ENCODE measurements around the gene TMSB4Y.

The TMSB4Y gene

GRCh38 chrY:13703568-13703968 lies at the start of gene TMSB4Y:
TMSB4Y (plus strand) TSS chrY:13703899.
- peak; percentile 73 for DNase-seq (ENCODE audit: low spot score)

DNA sequence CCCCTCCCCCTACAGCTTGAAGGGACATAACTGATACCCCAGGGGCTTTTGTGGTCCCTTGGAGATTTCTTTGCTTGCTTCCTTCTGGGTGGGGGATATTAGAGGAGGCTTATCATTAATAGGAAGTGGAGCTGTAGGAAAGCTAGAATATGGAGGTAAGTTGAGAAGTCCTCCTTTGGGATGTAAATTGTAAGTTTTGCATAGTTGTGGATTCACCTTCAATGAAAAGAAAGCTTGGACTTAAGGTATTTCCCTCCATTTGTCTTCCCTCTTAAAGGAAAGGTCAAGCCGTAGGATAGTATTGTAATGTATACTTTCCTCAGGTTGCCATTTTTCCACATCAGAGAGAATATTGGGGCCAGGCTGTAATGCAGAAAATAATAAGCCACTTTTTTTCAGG lies 39.5 kb upstream of the TMSB4Y start:
- DNase-seq (ENCODE audit: low spot score): no peak

DNA sequence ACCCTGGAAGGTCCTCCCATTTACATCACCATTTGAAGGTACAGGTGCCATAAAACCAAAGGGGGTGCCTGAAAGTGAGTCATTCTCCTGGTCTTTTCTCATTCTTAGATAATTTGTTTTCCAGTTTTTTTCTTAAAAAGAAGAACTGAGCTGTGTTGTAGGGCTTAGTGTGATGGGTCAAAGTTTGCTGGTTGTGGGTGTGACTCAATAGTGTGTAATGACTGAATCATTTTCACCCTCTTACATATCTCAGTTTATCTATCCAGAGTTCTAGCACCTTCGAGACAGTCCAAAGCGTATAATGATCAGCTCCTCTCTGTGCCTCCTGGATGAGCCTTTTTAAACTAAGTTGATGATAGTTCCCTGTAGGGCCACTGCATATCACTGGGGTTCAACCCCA lies 32.6 kb upstream of the TMSB4Y start:
- DNase-seq (ENCODE audit: low spot score): no peak

GRCh38 chrY:13702276-13702675 lies 1.4 kb upstream of the TMSB4Y start:
- no peak for DNase-seq (ENCODE audit: low spot score)

DNA sequence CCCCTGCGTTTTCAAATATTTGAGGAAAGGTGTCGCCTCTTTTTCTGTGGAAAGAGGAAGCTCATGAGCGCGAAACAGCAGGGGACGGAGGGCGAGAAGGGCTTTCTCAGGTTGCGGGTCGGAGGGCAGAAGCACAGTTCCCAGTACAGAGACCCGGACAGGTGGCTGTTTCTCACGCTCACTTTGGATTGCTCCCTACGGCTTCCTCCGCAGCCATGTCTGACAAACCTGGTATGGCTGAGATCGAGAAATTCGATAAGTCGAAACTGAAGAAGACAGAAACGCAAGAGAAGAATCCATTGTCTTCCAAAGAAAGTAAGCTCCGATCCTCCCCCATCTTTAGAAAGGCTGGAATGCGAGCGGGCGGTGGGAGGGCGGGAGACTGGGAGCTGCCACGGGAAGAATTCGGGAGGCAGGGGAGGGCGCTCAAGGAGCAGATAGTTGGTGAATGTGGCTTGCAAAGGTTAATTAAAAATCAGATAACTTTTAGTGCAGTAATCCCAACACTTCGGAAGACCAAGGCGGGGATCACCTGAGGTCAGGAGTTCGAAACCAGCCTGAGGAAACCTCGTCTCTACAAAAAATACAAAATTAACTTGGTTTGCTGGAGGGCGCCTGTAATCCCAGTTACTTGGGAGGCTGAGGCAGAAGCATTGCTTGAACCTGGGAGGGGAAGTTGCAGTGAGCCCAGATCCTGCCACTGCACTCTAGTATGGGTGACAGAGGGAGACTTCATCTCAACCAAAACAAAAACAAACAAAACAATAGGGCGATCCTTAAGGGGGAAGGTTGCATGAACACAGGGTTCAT lies 627 bp downstream of the TMSB4Y start:
- DNase-seq (ENCODE audit: low spot score): peak; percentile 44

DNA sequence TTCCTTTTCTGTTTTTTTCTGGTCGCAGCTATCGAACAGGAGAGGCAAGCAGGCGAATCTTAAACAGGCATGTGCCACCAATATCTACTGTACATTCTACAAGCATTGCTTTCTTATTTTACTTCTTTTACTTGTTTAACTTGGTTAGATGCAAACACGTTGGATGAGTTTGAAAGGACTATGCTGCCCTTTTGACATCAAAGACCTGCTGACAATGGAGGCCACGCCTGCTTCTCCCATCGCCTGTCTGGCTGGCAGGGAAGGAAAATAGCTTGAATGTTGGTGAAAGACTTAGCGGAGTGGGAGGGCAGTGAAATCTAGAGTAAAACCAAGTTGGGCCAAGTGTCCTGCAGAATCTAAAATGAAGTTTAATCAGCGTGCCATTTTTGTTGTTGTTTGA lies 1.5 kb downstream of the TMSB4Y start:
- DNase-seq (ENCODE audit: low spot score): peak; percentile 7

DNA sequence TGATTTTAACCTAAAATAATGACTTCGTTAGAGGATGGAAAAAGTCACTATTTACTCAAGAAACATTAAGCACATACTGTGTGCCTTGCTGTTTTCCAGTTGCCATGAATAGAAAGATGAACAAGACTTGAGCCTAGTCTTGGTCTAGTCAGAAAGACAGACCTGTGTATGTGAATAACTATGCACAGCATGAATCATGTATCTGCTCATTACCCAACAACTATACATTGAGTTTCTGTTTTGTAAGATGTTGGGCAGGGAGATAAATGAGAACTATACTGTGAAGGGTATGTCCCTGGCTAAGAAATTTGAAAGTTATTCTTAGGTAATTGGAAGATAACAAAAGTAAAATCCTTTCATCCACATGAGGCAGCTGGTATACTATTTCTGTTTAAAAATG lies 4.3 kb downstream of the TMSB4Y start:
- no peak for DNase-seq (ENCODE audit: low spot score)

DNA sequence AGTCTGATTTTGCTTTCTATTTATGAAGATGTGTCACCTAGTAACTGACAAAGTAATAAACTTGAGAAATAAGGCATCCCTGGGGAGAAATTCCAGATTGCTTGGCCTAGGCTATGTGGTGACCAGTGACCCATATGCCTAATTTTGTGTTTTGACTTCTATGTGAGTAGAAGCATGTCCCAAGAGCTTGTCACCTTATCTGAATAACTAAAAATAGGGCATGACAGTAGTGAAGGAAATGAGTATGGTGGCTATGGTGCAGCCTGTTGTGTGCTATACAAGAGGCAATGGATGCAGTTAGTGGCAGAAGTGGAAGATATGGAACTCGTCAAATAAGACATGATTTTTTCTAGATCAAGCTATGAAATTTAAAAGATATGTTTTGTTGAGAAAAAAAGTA lies 15.3 kb downstream of the TMSB4Y start:
- DNase-seq (ENCODE audit: low spot score): no peak

DNA sequence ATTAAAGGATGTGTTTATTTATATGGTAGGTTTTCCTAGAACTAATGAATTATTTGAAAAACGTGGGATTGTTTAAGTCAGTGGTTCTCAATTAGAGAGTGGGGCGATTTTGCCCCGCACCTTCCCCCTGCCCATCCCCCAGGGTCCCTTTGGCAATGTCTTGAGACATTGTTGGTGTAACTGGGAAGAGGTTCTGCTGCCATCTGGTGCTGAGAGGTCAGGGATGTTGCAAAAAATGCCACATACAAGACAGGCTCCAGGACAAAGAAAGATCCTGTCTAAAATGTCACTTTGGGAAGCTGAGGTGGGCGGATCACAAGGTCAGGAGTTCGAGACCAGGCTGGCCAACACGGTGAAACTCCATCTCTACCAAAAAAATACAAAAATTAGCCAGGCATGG lies 25.8 kb downstream of the TMSB4Y start:
- peak; percentile 20 for DNase-seq (ENCODE audit: low spot score)

DNA sequence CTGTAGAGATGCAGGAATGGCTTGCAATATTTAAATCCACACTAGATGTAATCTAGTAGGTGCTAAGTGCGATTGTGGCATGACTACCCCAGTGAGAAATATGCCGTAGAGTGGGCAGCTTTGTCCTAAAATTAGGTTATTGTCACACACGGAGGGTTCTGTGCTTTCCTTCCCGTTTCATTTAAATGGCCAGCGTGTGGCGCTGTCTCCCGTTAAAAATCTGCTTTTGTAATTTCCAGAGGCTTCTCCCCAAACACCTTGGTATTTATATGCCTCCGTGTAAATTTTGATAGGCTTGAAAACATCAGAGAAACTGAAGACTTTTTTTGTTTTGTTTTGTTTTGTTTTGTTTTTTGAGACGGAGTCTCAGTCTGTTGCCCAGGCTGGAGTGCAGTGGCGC lies 34.9 kb downstream of the TMSB4Y start:
- peak; percentile 21 for DNase-seq (ENCODE audit: low spot score)

- DNase-seq (ENCODE audit: low spot score): peak; percentile 7
Measured at GRCh38 chrY:13751289-13752071, 47.8 kb downstream of the TMSB4Y start.

- DNase-seq (ENCODE audit: low spot score): peak; percentile 4
Measured at GRCh38 chrY:13754661-13755060, 51.0 kb downstream of the TMSB4Y start.
